SK-N-SH treated with all-trans-retinoic acid at 6 μM for 48 hours (cell line): Measurements from ENCODE around the gene PANK3.
A peak's percentile ranks its signal among the peaks of the same experiment; 100 is the strongest.

Experiments
- ATAC-seq: fragments of 200-7000 bp; cut with Tn5 transposase; 3 replicates; pipeline ENCODE4 v1.9.1; 2020; ENCODE audit warnings: mild to moderate bottlenecking, moderate library complexity
- ARNTL ChIP-seq: fragments of 450-650 bp; formaldehyde crosslinking; IDR thresholded peaks from 2 replicates; pipeline ENCODE4 v1.5.0; 2020; ENCODE audit warnings: low read depth, mild to moderate bottlenecking, moderate library complexity, borderline replicate concordance
- BACH2 ChIP-seq: fragments of 250-450 bp; sonication (Bioruptor Pico); IDR thresholded peaks from 2 replicates; pipeline ENCODE4 v1.9.0; 2021; ENCODE audit warnings: mild to moderate bottlenecking, borderline replicate concordance
- CSDC2 ChIP-seq: fragments of 250-450 bp; sonication (Bioruptor Pico); IDR thresholded peaks from 2 replicates; pipeline ENCODE4 v1.5.0; 2020; ENCODE audit warnings: mild to moderate bottlenecking, moderate library complexity
- CSRNP3 ChIP-seq: fragments of 250-450 bp; sonication (Bioruptor Pico); IDR thresholded peaks from 2 replicates; pipeline ENCODE4 v1.5.1; 2021; ENCODE audit warnings: mild to moderate bottlenecking, moderate library complexity
- PPARA ChIP-seq: fragments of 250-450 bp; sonication (Bioruptor Pico); IDR thresholded peaks from 2 replicates; pipeline ENCODE4 v1.5.0; 2020; ENCODE audit warnings: mild to moderate bottlenecking, borderline replicate concordance
- RARB ChIP-seq: fragments of 250-450 bp; sonication (Bioruptor Pico); IDR thresholded peaks from 2 replicates; pipeline ENCODE4 v1.8.0; 2021; ENCODE audit warnings: mild to moderate bottlenecking, moderate library complexity
- TCF4 ChIP-seq: fragments of 250-450 bp; sonication (Bioruptor Pico); IDR thresholded peaks from 2 replicates; pipeline ENCODE4 v1.8.0; 2021; ENCODE audit warnings: mild to moderate bottlenecking, moderate library complexity, borderline replicate concordance
- TOX ChIP-seq: fragments of 250-450 bp; sonication (Bioruptor Pico); IDR thresholded peaks from 2 replicates; pipeline ENCODE4 v1.8.0; 2021; ENCODE audit warnings: mild to moderate bottlenecking, moderate library complexity, borderline replicate concordance
- TSHZ2 ChIP-seq: fragments of 250-450 bp; sonication (Bioruptor Pico); IDR thresholded peaks from 2 replicates; pipeline ENCODE4 v1.5.0; 2020; ENCODE audit warnings: mild to moderate bottlenecking, moderate library complexity
- ZFP3 ChIP-seq: fragments of 250-450 bp; sonication (Bioruptor Pico); IDR thresholded peaks from 2 replicates; pipeline ENCODE4 v1.5.0; 2020; ENCODE audit warnings: mild to moderate bottlenecking, moderate library complexity
- ZFP30 ChIP-seq: fragments of 450-650 bp; formaldehyde crosslinking; IDR thresholded peaks from 2 replicates; pipeline ENCODE4 v1.5.0; 2022; ENCODE audit warnings: mild to moderate bottlenecking, moderate library complexity
- ZNF565 ChIP-seq: fragments of 450-650 bp; formaldehyde crosslinking; conservative IDR thresholded peaks from 2 replicates; pipeline ENCODE4 v1.5.0; 2020; ENCODE audit warnings: low read depth, mild to moderate bottlenecking, moderate library complexity
- TF ChIP-seq, protein P1 (sequence below): fragments of 250-450 bp; sonication (Bioruptor Pico); IDR thresholded peaks from 2 replicates; pipeline ENCODE4 v1.8.0; 2020; ENCODE audit warnings: mild to moderate bottlenecking, moderate library complexity, borderline replicate concordance
- TF ChIP-seq, protein P2 (sequence below): fragments of 250-450 bp; sonication (Bioruptor Pico); IDR thresholded peaks from 2 replicates; pipeline ENCODE4 v1.5.1; 2020; ENCODE audit warnings: low read depth, mild to moderate bottlenecking, moderate library complexity

Gene PANK3

DNA sequence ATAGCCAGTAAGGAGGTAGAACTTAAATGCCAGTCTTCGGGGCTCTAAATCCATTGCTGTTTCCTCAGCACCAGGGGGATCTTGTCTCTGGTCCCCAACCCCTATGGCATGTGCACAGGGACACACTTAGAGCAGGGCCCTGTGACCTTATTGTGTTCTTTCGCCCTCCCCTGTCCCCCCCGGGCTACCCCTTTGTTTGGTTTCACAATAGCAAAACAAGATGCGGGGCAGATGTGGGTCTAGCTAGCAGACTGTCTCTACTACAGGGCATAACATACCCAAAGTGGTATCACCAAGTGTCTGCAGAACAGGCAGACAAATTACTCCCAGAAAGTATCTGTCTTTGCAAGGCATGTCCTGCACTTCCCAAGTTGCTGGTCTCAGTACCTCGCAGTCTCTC, 48.0 kb downstream of the PANK3 start (continued):
- TF ChIP-seq ZNF565 (CRISPR knock-in tag), result no peak
- no peak for TF ChIP-seq ZFP3
- no peak for TF ChIP-seq CSRNP3 (CRISPR knock-in tag)

GRCh38 chr5:168530621-168531150, 48.5 kb downstream of the PANK3 start:
- no peak for TF ChIP-seq TSHZ2
- no peak for TF ChIP-seq PPARA (CRISPR knock-in tag)
- TF ChIP-seq CSDC2 (CRISPR knock-in tag), result no peak
- no peak for ATAC-seq

GRCh38 chr5:168529374-168530234, 49.6 kb downstream of the PANK3 start:
- TF ChIP-seq ARNTL (CRISPR knock-in tag), result no peak
- TF ChIP-seq, protein P1, sequence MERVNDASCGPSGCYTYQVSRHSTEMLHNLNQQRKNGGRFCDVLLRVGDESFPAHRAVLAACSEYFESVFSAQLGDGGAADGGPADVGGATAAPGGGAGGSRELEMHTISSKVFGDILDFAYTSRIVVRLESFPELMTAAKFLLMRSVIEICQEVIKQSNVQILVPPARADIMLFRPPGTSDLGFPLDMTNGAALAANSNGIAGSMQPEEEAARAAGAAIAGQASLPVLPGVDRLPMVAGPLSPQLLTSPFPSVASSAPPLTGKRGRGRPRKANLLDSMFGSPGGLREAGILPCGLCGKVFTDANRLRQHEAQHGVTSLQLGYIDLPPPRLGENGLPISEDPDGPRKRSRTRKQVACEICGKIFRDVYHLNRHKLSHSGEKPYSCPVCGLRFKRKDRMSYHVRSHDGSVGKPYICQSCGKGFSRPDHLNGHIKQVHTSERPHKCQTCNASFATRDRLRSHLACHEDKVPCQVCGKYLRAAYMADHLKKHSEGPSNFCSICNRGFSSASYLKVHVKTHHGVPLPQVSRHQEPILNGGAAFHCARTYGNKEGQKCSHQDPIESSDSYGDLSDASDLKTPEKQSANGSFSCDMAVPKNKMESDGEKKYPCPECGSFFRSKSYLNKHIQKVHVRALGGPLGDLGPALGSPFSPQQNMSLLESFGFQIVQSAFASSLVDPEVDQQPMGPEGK, result no peak
- no peak for TF ChIP-seq ZFP30 (CRISPR knock-in tag)
- TF ChIP-seq PPARA (CRISPR knock-in tag), result no peak
- no peak for TF ChIP-seq BACH2
- no peak for TF ChIP-seq CSDC2 (CRISPR knock-in tag)
- no peak for TF ChIP-seq RARB (CRISPR knock-in tag)
- no peak for TF ChIP-seq ZFP3
- TF ChIP-seq, protein P2, sequence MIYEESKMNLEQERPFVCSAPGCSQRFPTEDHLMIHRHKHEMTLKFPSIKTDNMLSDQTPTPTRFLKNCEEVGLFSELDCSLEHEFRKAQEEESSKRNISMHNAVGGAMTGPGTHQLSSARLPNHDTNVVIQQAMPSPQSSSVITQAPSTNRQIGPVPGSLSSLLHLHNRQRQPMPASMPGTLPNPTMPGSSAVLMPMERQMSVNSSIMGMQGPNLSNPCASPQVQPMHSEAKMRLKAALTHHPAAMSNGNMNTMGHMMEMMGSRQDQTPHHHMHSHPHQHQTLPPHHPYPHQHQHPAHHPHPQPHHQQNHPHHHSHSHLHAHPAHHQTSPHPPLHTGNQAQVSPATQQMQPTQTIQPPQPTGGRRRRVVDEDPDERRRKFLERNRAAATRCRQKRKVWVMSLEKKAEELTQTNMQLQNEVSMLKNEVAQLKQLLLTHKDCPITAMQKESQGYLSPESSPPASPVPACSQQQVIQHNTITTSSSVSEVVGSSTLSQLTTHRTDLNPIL (CRISPR knock-in tag), result no peak
- TF ChIP-seq TCF4 (CRISPR knock-in tag), result no peak
- TF ChIP-seq TOX (CRISPR knock-in tag), result no peak
- TF ChIP-seq, all 23 proteins: peak for 0
- ATAC-seq, result no peak

- peak; percentile 62 for ATAC-seq
- TF ChIP-seq ZFP3 (no peak; the same call in 1 of the 2 replicates), TSHZ2 (0 out of 2 replicates have a peak, but pooled peaks have one; percentile 21)
Observed at GRCh38 chr5:168528521-168529373, 50.4 kb downstream of the PANK3 start, which contains the start of gene FBLL1. Gene FBLL1, plus strand, starts transcription at chr5:168529305. Its CDS starts 200 bp downstream, at chr5:168529505.
